K562 (cell line): ENCODE measurements around the gene PLEKHG1. TPM values are rescaled to one million over a fixed set of nuclear protein-coding genes. Genes with fewer than 3 reads are reported as not detected.

ENCODE experiments used
- RFX1 ChIP-seq: fragments of 450-650 bp; IDR thresholded peaks from 2 replicates; pipeline ENCODE4 v1.6.1; 2016; ENCODE audit warnings: mild to moderate bottlenecking, moderate library complexity
- ZBTB40 ChIP-seq, 2 experiments: fragments of 450-650 bp in 1 of 2; sonication (generic) in 1 of 2; formaldehyde crosslinking in 1 of 2; IDR thresholded peaks; 2 replicates each; pipeline versions ENCODE4 v1.7.1 to v1.9.0; 2016 to 2022; ENCODE audit warnings: inconsistent platforms in 1 of 2, mild to moderate bottlenecking in 1 of 2, missing genetic modification reagents in 1 of 2
- polyA plus RNA-seq, 8 experiments: library from polyadenylated mRNA; depleted of rRNA in 4 of 8; stranded (reverse) in 5 of 8; unstranded in 3 of 8; fragments of >200 nt; fragmentation: Nextera tagmentation in 2 of 8; fragmentation: Illumina TruSeq in 1 of 8; extraction: Ambion mirVana in 2 of 8; extraction: Trizol in 1 of 8; gene quantifications; 2 replicates each; pipeline versions ENCODE4 v1.2.1 to v1.2.3, GENCODE V29; 2011 to 2014; ENCODE audit warnings: inconsistent platforms in 1 of 8, missing spikeins in 1 of 8
- total RNA-seq, 7 experiments: library from RNA; depleted of rRNA in 6 of 7; stranded (reverse); fragments of >200 nt in 6 of 7; fragmentation: Illumina TruSeq in 2 of 7; extraction: Trizol in 2 of 7; gene quantifications; 2 replicates each; pipeline versions ENCODE4 v1.2.1 to v1.2.3, GENCODE V29; 2011 to 2021; ENCODE audit warnings: low replicate concordance in 1 of 7

The PLEKHG1 gene
- total and polyA plus RNA-seq, 9 of the 15 experiments (the other 6 are each of a cell fraction or from before 2014, with no cell fraction given) = 0.03 to 0.16 (median 0.03) TPM; not detected in 6

- TF ChIP-seq ZBTB40 (IDR thresholded peaks at IDR 0.05) (no peak), ZBTB40 (CRISPR knock-in tag; IDR thresholded peaks at IDR 0.05) (no peak), RFX1 (no peak)
- TF ChIP-seq, all 486 proteins: peak for 0
These were observed 7.1 kb downstream of the PLEKHG1 start (continued) for GRCh38 chr6:150606647-150607328.
